Activated B cell treated with CpG ODN at 0.5 μM for 24 hours (primary cell): Measurements from ENCODE around the gene DOLPP1. TPM values are rescaled to one million over a fixed set of nuclear protein-coding genes. Genes with fewer than 3 reads are reported as not detected.
A peak's percentile ranks its signal among the peaks of the same experiment; 100 is the strongest.

ENCODE experiments used
- ATAC-seq: fragments of 200-7000 bp; cut with Tn5 transposase; one replicate; pipeline ENCODE4 v1.10.0; 2021; ENCODE audit warnings: low read depth, mild to moderate bottlenecking, moderate library complexity
- CTCF ChIA-PET: fragments of 350-600 bp; sonication (Branson Sonifier 250); formaldehyde crosslinking; loops from one replicate; lab custom pipeline; 2021; ENCODE audit warnings: antibody characterized with exemption; lab: Charles Lee
- POLR2A ChIA-PET: fragments of 350-600 bp; sonication (Branson Sonifier 250); formaldehyde crosslinking; loops from one replicate; lab custom pipeline; 2021; ENCODE audit warnings: antibody characterized with exemption; lab: Charles Lee
- DNase-seq: peaks from one replicate; pipeline ENCODE4 v3.0.0; 2022
- H3K27ac Mint-ChIP-seq: one replicate; pipeline ENCODE4 v1.8.0; 2020; ENCODE audit warnings: mixed read lengths
- H3K27me3 Mint-ChIP-seq: one replicate; pipeline ENCODE4 v1.8.0; 2021; ENCODE audit warnings: mixed read lengths
- H3K36me3 Mint-ChIP-seq: one replicate; pipeline ENCODE4 v1.8.0; 2021; ENCODE audit warnings: low read depth, mixed read lengths
- H3K4me1 Mint-ChIP-seq: one replicate; pipeline ENCODE4 v1.8.0; 2021; ENCODE audit warnings: mixed read lengths
- H3K4me3 Mint-ChIP-seq: one replicate; pipeline ENCODE4 v1.8.0; 2020; ENCODE audit warnings: mild to moderate bottlenecking, mixed read lengths
- H3K9me3 Mint-ChIP-seq: one replicate; pipeline ENCODE4 v1.8.0; 2020; ENCODE audit warnings: mixed read lengths
- CTCF ChIP-seq: fragments of 200-600 bp; IDR thresholded peaks from one replicate; pipeline ENCODE4 v1.8.0; 2022; ENCODE audit warnings: antibody characterized with exemption, mild to moderate bottlenecking
- intact Hi-C: fragments of 100-400 bp; cut with micrococcal nuclease; formaldehyde crosslinking; loops from one replicate; pipeline ENCODE4 v1.15.1; 2024
- total RNA-seq: library from RNA; stranded (reverse); gene quantifications from 2 replicates; pipeline ENCODE4 v1.2.3, GENCODE V29; 2022

DOLPP1 gene
- total RNA-seq, 1 donor from 2014 or later: 10.9 TPM

- Mint-ChIP-seq H3K27me3 (no peaks in the 10 kb centered on the region), H3K4me3 (peak overlapping the region; percentile 81), H3K4me1 (peaks cover 50% of the 10 kb centered on the region), H3K9me3 (no peaks in the 10 kb centered on the region), H3K36me3 (peaks cover 49% of the 10 kb centered on the region), H3K27ac (peak overlapping the region; percentile 91)
- DNase-seq (peak; percentile 47), ATAC-seq (peak; percentile 41)
- no peak for TF ChIP-seq CTCF
- intact Hi-C loops: loop anchor here (1.0 kb wide), 6 partner anchors 37 to 746 kb away; no protein-coding TSS in a partner anchor
- ChIA-PET POLR2A (interaction anchor here (0.6 to 5.2 kb wide), 33 partner anchors 8 to 1789 kb away, joined by 3 to 62 read pairs (median 5); partner anchors contain the start of genes CRAT, DOLPP1, IER5L and NTMT1), CTCF (interaction anchor here (0.7 to 6.7 kb wide), 31 partner anchors 9 to 750 kb away, joined by 3 to 84 read pairs (median 4); partner anchors contain the start of genes C9orf50, IER5L and NTMT1)
Measured at GRCh38 chr9:129139233-129139992, 58.5 kb downstream of the DOLPP1 start.

- Mint-ChIP-seq H3K36me3 (peaks cover 45% of the 10 kb centered on the region), H3K27ac (peak overlapping the region; percentile 91), H3K4me1 (peaks cover 50% of the 10 kb centered on the region), H3K4me3 (peak overlapping the region; percentile 81), H3K9me3 (no peaks in the 10 kb centered on the region), H3K27me3 (no peaks in the 10 kb centered on the region)
- TF ChIP-seq CTCF: no peak
- peak; percentile 83 for ATAC-seq
- POLR2A ChIA-PET: interaction anchor here (0.6 to 5.2 kb wide), 30 partner anchors 8 to 1792 kb away, joined by 3 to 62 read pairs (median 6); partner anchors contain the start of genes CRAT, DOLPP1, IER5L and NTMT1
- DNase-seq: peak; percentile 77
- CTCF ChIA-PET: interaction anchor here (0.6 to 6.7 kb wide), 19 partner anchors 9 to 749 kb away, joined by 3 to 84 read pairs (median 4); partner anchors contain the start of genes IER5L and NTMT1
- intact Hi-C loops: loop anchor here (1.0 to 10.0 kb wide), 14 partner anchors 29 to 1105 kb away; partner anchors contain the start of genes ASB6, DOLPP1 and PTPA
Measured at GRCh38 chr9:129139993-129140396, 59.1 kb downstream of the DOLPP1 start.

Other genes with a start within 250 kb of the DOLPP1 start
- 2.0 and 4.3 TPM in 2 replicates for gene KYAT1, start 199.2 kb upstream of the DOLPP1 start, total RNA-seq
- gene LRRC8A, start 199.0 kb upstream of the DOLPP1 start, total RNA-seq: 9.0 and 10.4 TPM in 2 replicates
- gene PHYHD1, start 160.1 kb upstream of the DOLPP1 start, total RNA-seq: 0.86 and 1.0 TPM in 2 replicates
- gene DOLK, start 133.5 kb upstream of the DOLPP1 start, total RNA-seq: 9.0 and 10.3 TPM in 2 replicates
- 76.9 and 103 TPM in 2 replicates for gene NUP188, start 133.4 kb upstream of the DOLPP1 start, total RNA-seq
- gene SH3GLB2, start 52.8 kb upstream of the DOLPP1 start, total RNA-seq: 60.4 and 62.9 TPM in 2 replicates
- gene MIGA2, start 44.5 kb upstream of the DOLPP1 start, total RNA-seq: 42.1 and 50.0 TPM in 2 replicates
- gene CRAT, start 29.7 kb downstream of the DOLPP1 start, total RNA-seq: 6.8 and 8.2 TPM in 2 replicates
- 65.5 and 67.2 TPM in 2 replicates for gene PTPA, start 30.3 kb downstream of the DOLPP1 start, total RNA-seq
- 1.9 and 2.1 TPM in 2 replicates for gene IER5L, start 97.2 kb downstream of the DOLPP1 start, total RNA-seq